Measurements from ENCODE around the gene SLX4IP.
A peak's percentile ranks its signal among the peaks of the same experiment; 100 is the strongest.
"Not testable (repeated sequence)": the region's sequence is repeated elsewhere in the genome, so short reads cannot be mapped to it uniquely, and the experiment has no call there.

SLX4IP gene

GRCh38 chr20:10573951-10574339 is 138.8 kb downstream of the SLX4IP start:
- DNase-seq (ENCODE audit: low read depth), result no peak

GRCh38 chr20:10576411-10577090 is 141.4 kb downstream of the SLX4IP start:
- DNase-seq (ENCODE audit: low read depth), result no peak

GRCh38 chr20:10577648-10578047 is 142.5 kb downstream of the SLX4IP start:
- DNase-seq (ENCODE audit: low read depth), result no peak

GRCh38 chr20:10578607-10579006 is 143.5 kb downstream of the SLX4IP start:
- DNase-seq (ENCODE audit: low read depth), result peak; percentile 90

- no peak for DNase-seq (ENCODE audit: low read depth)
These were observed 144.8 kb downstream of the SLX4IP start for GRCh38 chr20:10579942-10580341.

- DNase-seq (ENCODE audit: low read depth), result no peak
These were observed 145.6 kb downstream of the SLX4IP start for GRCh38 chr20:10580700-10581099.

- peak; percentile 57 for DNase-seq (ENCODE audit: low read depth)
These were observed 146.7 kb downstream of the SLX4IP start for GRCh38 chr20:10581823-10582222.

- DNase-seq (ENCODE audit: low read depth), result no peak
These were observed 149.3 kb downstream of the SLX4IP start for GRCh38 chr20:10584371-10584770.

GRCh38 chr20:10585308-10585707 is 150.2 kb downstream of the SLX4IP start:
- DNase-seq (ENCODE audit: low read depth), result no peak

- no peak for DNase-seq (ENCODE audit: low read depth)
These were observed 151.2 kb downstream of the SLX4IP start for GRCh38 chr20:10586296-10586695.

GRCh38 chr20:10590446-10590845 is 155.3 kb downstream of the SLX4IP start:
- DNase-seq (ENCODE audit: low read depth), result not testable (repeated sequence)

- DNase-seq (ENCODE audit: low read depth), result no peak
These were observed 156.0 kb downstream of the SLX4IP start for GRCh38 chr20:10590950-10591671.

- DNase-seq (ENCODE audit: low read depth), result no peak
These were observed 156.9 kb downstream of the SLX4IP start for GRCh38 chr20:10591946-10592521.

- DNase-seq (ENCODE audit: low read depth), result peak; percentile 31
These were observed 159.3 kb downstream of the SLX4IP start for GRCh38 chr20:10594296-10594868.

- no peak for DNase-seq (ENCODE audit: low read depth)
These were observed 160.2 kb downstream of the SLX4IP start for GRCh38 chr20:10595266-10595665.

- no peak for DNase-seq (ENCODE audit: low read depth)
These were observed 160.9 kb downstream of the SLX4IP start for GRCh38 chr20:10595985-10596384.

GRCh38 chr20:10596710-10597121 is 161.6 kb downstream of the SLX4IP start:
- DNase-seq (ENCODE audit: low read depth), result peak; percentile 88

- no peak for DNase-seq (ENCODE audit: low read depth)
These were observed 162.5 kb downstream of the SLX4IP start for GRCh38 chr20:10597637-10598036.

GRCh38 chr20:10602221-10602871 is 167.2 kb downstream of the SLX4IP start:
- DNase-seq (ENCODE audit: low read depth), result no peak

- peak; percentile 74 for DNase-seq (ENCODE audit: low read depth)
These were observed 168.3 kb downstream of the SLX4IP start for GRCh38 chr20:10603378-10603777.

GRCh38 chr20:10603971-10604864 is 169.1 kb downstream of the SLX4IP start:
- peak; percentile 86 for DNase-seq (ENCODE audit: low read depth)
